HepG2 (cell line): ENCODE results near the gene USP5. TPM values are rescaled to one million over a fixed set of nuclear protein-coding genes. Genes with fewer than 3 reads are reported as not detected.
A peak's percentile ranks its signal among the peaks of the same experiment; 100 is the strongest.

Source experiments
- ATAC-seq: fragments of 200-7000 bp; cut with Tn5 transposase; 3 replicates; pipeline ENCODE4 v1.9.1; 2020; ENCODE audit warnings: mild to moderate bottlenecking, moderate library complexity
- BruUV-seq: library from RNA; stranded (reverse); fragments of 400-500 nt; replicated peaks from 2 replicates; lab custom pipeline; 2021; lab: Mats Ljungman, UMichigan
- CTCF ChIA-PET: fragments of 300-600 bp; formaldehyde crosslinking; extraction: SDS; loops from one replicate; lab custom pipeline; 2021; ENCODE audit warnings: low total read pairs, inconsistent platforms, low intra/inter-chr PET ratio; lab: Yijun Ruan, JAX
- POLR2A ChIA-PET: fragments of 350-600 bp; sonication (Branson Sonifier 250); formaldehyde crosslinking; loops from one replicate; lab custom pipeline; 2020; ENCODE audit warnings: antibody characterized with exemption, inconsistent platforms; lab: Yijun Ruan, JAX
- DNase-seq: peaks from one replicate; pipeline ENCODE4 v3.0.0-alpha.2; 2015; ENCODE audit warnings: low spot score
- FAIRE-seq: peaks from 3 replicates; lab custom pipeline; 2011; peaks lifted over from hg19 to GRCh38; lab: Jason Lieb, UNC
- H2AFZ ChIP-seq: one replicate; pipeline ENCODE4 v1.6.1; 2011; ENCODE audit warnings: low read length, inconsistent platforms
- H3K27ac ChIP-seq: fragments of 300-600 bp; 3 replicates; pipeline ENCODE4 v1.8.0; 2011; ENCODE audit warnings: mixed run types, mild to moderate bottlenecking, mixed read lengths, low read length, inconsistent platforms; ENCODE audit not compliant: insufficient read depth; ENCODE audit errors: extremely low read length
- H3K27me3 ChIP-seq, 2 experiments: fragments of 200-600 bp in 1 of 2; 2 replicates in 1 of 2; 3 replicates in 1 of 2; pipeline versions ENCODE4 v1.6.0 to v1.8.0; 2011; ENCODE audit warnings: low read length in 2 of 2, mild to moderate bottlenecking in 2 of 2, moderate library complexity in 2 of 2, inconsistent platforms in 1 of 2; ENCODE audit not compliant: insufficient read depth in 2 of 2, control insufficient read depth in 1 of 2
- H3K36me3 ChIP-seq, 2 experiments: fragments of 200-600 bp in 1 of 2; replicated peaks in 1 of 2; 2 replicates in 1 of 2; 3 replicates in 1 of 2; pipeline versions ENCODE4 v1.5.1 to v1.8.0; 2011; ENCODE audit warnings: low read length in 2 of 2, inconsistent platforms in 1 of 2; ENCODE audit not compliant: insufficient read depth in 2 of 2, control insufficient read depth in 1 of 2
- H3K4me1 ChIP-seq: 2 replicates; pipeline ENCODE4 v1.5.1; 2012; ENCODE audit warnings: low read length, inconsistent platforms; ENCODE audit not compliant: insufficient read depth
- H3K4me2 ChIP-seq: 2 replicates; pipeline ENCODE4 v1.6.0; 2011; ENCODE audit warnings: low read depth, low read length, inconsistent platforms
- H3K4me3 ChIP-seq, 3 experiments: fragments of 200-600 bp in 1 of 3; sonication (generic), shearing (Covaris generic) in 1 of 3; replicated peaks in 1 of 3; 2 replicates each; pipeline ENCODE4 v1.5.1; 2011 to 2016; ENCODE audit warnings: low read length in 3 of 3, inconsistent platforms in 2 of 3, low read depth in 2 of 3, mild to moderate bottlenecking in 2 of 3, control low read depth in 1 of 3, mixed read lengths in 1 of 3; ENCODE audit not compliant: insufficient read depth in 1 of 3
- H3K79me2 ChIP-seq: one replicate; pipeline ENCODE4 v1.6.1; 2011; ENCODE audit warnings: low read length, inconsistent platforms; ENCODE audit not compliant: insufficient read depth
- H3K9ac ChIP-seq: 2 replicates; pipeline ENCODE4 v1.6.0; 2011; ENCODE audit warnings: mild to moderate bottlenecking, low read depth, low read length, inconsistent platforms; ENCODE audit not compliant: insufficient read depth
- H3K9me3 ChIP-seq: 2 replicates; pipeline ENCODE4 v1.5.1; 2012; ENCODE audit warnings: mild to moderate bottlenecking, low read length
- H4K20me1 ChIP-seq: 2 replicates; pipeline ENCODE4 v1.6.0; 2011; ENCODE audit warnings: inconsistent platforms, mild to moderate bottlenecking, low read length, moderate library complexity; ENCODE audit not compliant: insufficient read depth
- ATF5 ChIP-seq: sonication (generic); formaldehyde crosslinking; IDR thresholded peaks from 2 replicates; pipeline ENCODE4 v1.4.0; 2020; ENCODE audit warnings: mild to moderate bottlenecking, low read depth, missing genetic modification reagents
- FLYWCH1 ChIP-seq: sonication (generic); formaldehyde crosslinking; IDR thresholded peaks from 2 replicates; pipeline ENCODE4 v1.8.1; 2023; ENCODE audit warnings: mild to moderate bottlenecking, missing genetic modification reagents
- FOSL2 ChIP-seq: sonication (generic); formaldehyde crosslinking; IDR thresholded peaks from 2 replicates; pipeline ENCODE4 v1.4.0; 2020; ENCODE audit warnings: missing genetic modification reagents
- GPN1 ChIP-seq: sonication (generic); formaldehyde crosslinking; IDR thresholded peaks from 2 replicates; pipeline ENCODE4 v1.5.1; 2020; ENCODE audit warnings: missing genetic modification reagents, borderline replicate concordance
- NPAS2 ChIP-seq: sonication (generic); formaldehyde crosslinking; IDR thresholded peaks from 2 replicates; pipeline ENCODE4 v1.8.0; 2022; ENCODE audit warnings: mild to moderate bottlenecking, missing genetic modification reagents, borderline replicate concordance
- PHF8 ChIP-seq: sonication (generic); formaldehyde crosslinking; IDR thresholded peaks from 2 replicates; pipeline ENCODE4 v1.5.0; 2020; ENCODE audit warnings: missing genetic modification reagents
- POLR2A ChIP-seq, 2 experiments: IDR thresholded peaks; 2 replicates each; pipeline ENCODE4 v1.6.1; 2011; ENCODE audit warnings: low read depth in 2 of 2, low read length in 2 of 2, mild to moderate bottlenecking in 1 of 2, moderate library complexity in 1 of 2; ENCODE audit not compliant: insufficient read depth in 1 of 2
- RCOR2 ChIP-seq: IDR thresholded peaks from 2 replicates; pipeline ENCODE4 v1.6.1; 2016; ENCODE audit warnings: missing biosample characterization, missing genetic modification reagents
- SNRNP70 ChIP-seq: fragments of 200-400 bp; formaldehyde crosslinking; IDR thresholded peaks from 2 replicates; pipeline ENCODE4 v1.6.1; 2017; ENCODE audit warnings: mild to moderate bottlenecking, low read depth, low read length, moderate library complexity
- SOX5 ChIP-seq: IDR thresholded peaks from 2 replicates; pipeline ENCODE4 v1.6.1; 2016; ENCODE audit warnings: borderline replicate concordance
- ZC3H4 ChIP-seq: sonication (generic); formaldehyde crosslinking; IDR thresholded peaks from 2 replicates; pipeline ENCODE4 v1.4.0; 2020; ENCODE audit warnings: missing genetic modification reagents, borderline replicate concordance
- ZNF121 ChIP-seq: sonication (generic); formaldehyde crosslinking; IDR thresholded peaks from 2 replicates; pipeline ENCODE4 v1.5.0; 2020; ENCODE audit warnings: mild to moderate bottlenecking, missing genetic modification reagents
- ZNF160 ChIP-seq: sonication (generic); formaldehyde crosslinking; IDR thresholded peaks from 2 replicates; pipeline ENCODE4 v1.8.0; 2022; ENCODE audit warnings: mild to moderate bottlenecking, inconsistent platforms, missing genetic modification reagents
- ZNF234 ChIP-seq: sonication (generic); formaldehyde crosslinking; conservative IDR thresholded peaks from 2 replicates; pipeline ENCODE4 v1.5.1; 2020; ENCODE audit warnings: mild to moderate bottlenecking, missing genetic modification reagents
- ZNF513 ChIP-seq: sonication (generic); formaldehyde crosslinking; conservative IDR thresholded peaks from 2 replicates; pipeline ENCODE4 v1.5.0; 2020; ENCODE audit warnings: missing genetic modification reagents
- ZNF576 ChIP-seq: sonication (generic); formaldehyde crosslinking; IDR thresholded peaks from 2 replicates; pipeline ENCODE4 v1.4.0; 2020; ENCODE audit warnings: mild to moderate bottlenecking, missing genetic modification reagents
- ZNF850 ChIP-seq: sonication (generic); formaldehyde crosslinking; conservative IDR thresholded peaks from 2 replicates; pipeline ENCODE4 v1.9.0; 2021; ENCODE audit warnings: mild to moderate bottlenecking, missing genetic modification reagents
- WGBS: methylation state at CpG from one replicate; pipeline ENCODE4 v1.1.6; 2017; ENCODE audit warnings: low lambda C conversion rate; 5-methylcytosine and 5-hydroxymethylcytosine counted together
- in situ Hi-C: cut with HindIII; loops from 2 replicates; pipeline ENCODE4 v1.10.0; 2017; ENCODE audit warnings: low pct_unique_long_range_greater_than_20kb; ENCODE audit not compliant: extremely low pct_ligation_motif_present
- intact Hi-C: fragments of 100-400 bp; cut with micrococcal nuclease; formaldehyde crosslinking; loops from one replicate; pipeline ENCODE4 v1.10.0; 2022; ENCODE audit not compliant: unreplicated experiment
- polyA plus RNA-seq, 8 experiments: library from polyadenylated mRNA; depleted of rRNA in 3 of 8; stranded (reverse) in 7 of 8; unstranded in 1 of 8; fragments of >200 nt; fragmentation: Illumina TruSeq in 4 of 8; extraction: Trizol in 4 of 8; gene quantifications; 2 replicates each; pipeline versions ENCODE4 v1.2.1 to v1.2.3, GENCODE V29; 2011 to 2016; ENCODE audit warnings: low read depth in 4 of 8, missing spikeins in 1 of 8, mixed read lengths in 1 of 8; ENCODE audit not compliant: insufficient read depth in 1 of 8
- total RNA-seq, 5 experiments: library from RNA; depleted of rRNA; stranded (reverse); fragments of >200 nt; fragmentation: Illumina TruSeq; extraction: Trizol; gene quantifications; 2 replicates each; pipeline ENCODE4 v1.2.3, GENCODE V29; 2016; ENCODE audit warnings: low read depth in 1 of 5
- TF ChIP-seq, protein P1 (sequence below): sonication (generic); formaldehyde crosslinking; IDR thresholded peaks from 2 replicates; pipeline ENCODE4 v1.5.0; 2020; ENCODE audit warnings: missing genetic modification reagents

USP5 gene
- total and polyA plus RNA-seq, 2 of the 13 experiments (the other 11 are each of a cell fraction or from before 2014, with no cell fraction given) = 39.6 to 56.0 TPM

GRCh38 chr12:6847676-6848075 lies 4.3 kb upstream of the USP5 start:
- BruUV-seq = no TSS peak
- H3K4me1 ChIP-seq = peaks cover 16% of the 10 kb centered on the region
- ChIA-PET POLR2A (no interaction called here), CTCF (no interaction called here)
- intact Hi-C loops = no loop called here
- H3K36me3 ChIP-seq = peaks cover 12 to 38% of the 10 kb centered on the region in 2 experiments
- H3K9me3 ChIP-seq = no peaks in the 10 kb centered on the region
- H4K20me1 ChIP-seq = no peaks in the 10 kb centered on the region
- peaks cover 15% of the 10 kb centered on the region for H3K79me2 ChIP-seq
- 96% methylated on average over 2 of the region's 2 CpGs for WGBS
- TF ChIP-seq ZC3H4 (CRISPR knock-in tag) (no peak), ZNF234 (CRISPR knock-in tag) (no peak), ZNF121 (CRISPR knock-in tag) (no peak), FLYWCH1 (no peak), GPN1 (no peak), POLR2A (IDR thresholded peaks at IDR 0.05; ENCODE audit: insufficient read depth in 1 of 2, low read depth in 2 of 2, low read length in 2 of 2) (peak in 1 of 2 experiments; percentile 20; a peak in 1 of 4 replicates)
- TF ChIP-seq, protein P1, sequence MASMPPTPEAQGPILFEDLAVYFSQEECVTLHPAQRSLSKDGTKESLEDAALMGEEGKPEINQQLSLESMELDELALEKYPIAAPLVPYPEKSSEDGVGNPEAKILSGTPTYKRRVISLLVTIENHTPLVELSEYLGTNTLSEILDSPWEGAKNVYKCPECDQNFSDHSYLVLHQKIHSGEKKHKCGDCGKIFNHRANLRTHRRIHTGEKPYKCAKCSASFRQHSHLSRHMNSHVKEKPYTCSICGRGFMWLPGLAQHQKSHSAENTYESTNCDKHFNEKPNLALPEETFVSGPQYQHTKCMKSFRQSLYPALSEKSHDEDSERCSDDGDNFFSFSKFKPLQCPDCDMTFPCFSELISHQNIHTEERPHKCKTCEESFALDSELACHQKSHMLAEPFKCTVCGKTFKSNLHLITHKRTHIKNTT (CRISPR knock-in tag) = no peak
- H3K9ac ChIP-seq = no peak overlapping the region
- no peak overlapping the region for H3K4me2 ChIP-seq
- FAIRE-seq (no peak), DNase-seq (no peak), ATAC-seq (no peak)
- H3K27ac ChIP-seq = no peak overlapping the region
- H3K27me3 ChIP-seq = no peaks in the 10 kb centered on the region
- no peak overlapping the region for H3K4me3 ChIP-seq
- no peak overlapping the region for H2AFZ ChIP-seq
- in situ Hi-C loops = no loop called here

DNA sequence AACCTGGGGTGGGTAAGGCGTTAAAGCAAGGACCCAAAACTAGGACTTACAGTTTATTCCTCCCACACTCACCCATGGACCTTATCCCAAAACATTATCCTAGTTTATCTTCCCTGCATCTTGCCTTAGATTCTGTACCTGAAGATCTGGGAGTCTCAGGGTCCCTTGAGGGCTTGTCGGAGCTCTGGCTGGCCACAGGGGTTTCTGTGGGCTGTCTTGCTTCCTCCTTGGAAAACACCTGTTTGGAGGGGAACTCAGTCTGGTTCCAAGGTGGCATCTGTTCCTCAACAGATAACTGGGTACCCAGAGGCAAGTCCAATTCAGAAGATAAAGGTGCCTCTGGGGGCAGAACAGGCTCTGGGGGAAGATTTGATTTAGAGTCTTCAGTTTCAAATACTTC lies 2.5 kb upstream of the USP5 start:
- intact Hi-C loops = no loop called here
- Histone ChIP-seq H3K27me3 (no peaks in the 10 kb centered on the region), H3K36me3 (peaks cover 10 to 38% of the 10 kb centered on the region in 2 experiments), H3K9ac (no peak overlapping the region), H3K9me3 (no peaks in the 10 kb centered on the region), H3K27ac (no peak overlapping the region), H3K4me1 (peaks cover 31% of the 10 kb centered on the region), H2AFZ (no peak overlapping the region), H3K4me3 (no peak overlapping the region), H4K20me1 (no peaks in the 10 kb centered on the region; the same call in 1 of the 2 replicates), H3K79me2 (peaks cover 32% of the 10 kb centered on the region), H3K4me2 (peak overlapping the region; percentile 92; the same call in 1 of the 2 replicates)
- ATAC-seq (no peak), FAIRE-seq (no peak), DNase-seq (no peak)
- WGBS = 95% methylated on average over 2 of the region's 2 CpGs
- no TSS peak for BruUV-seq
- in situ Hi-C loops = no loop called here
- ChIA-PET POLR2A (no interaction called here), CTCF (no interaction called here)
- TF ChIP-seq FOSL2 (CRISPR knock-in tag) = no peak
- no peak for TF ChIP-seq ZNF576
- TF ChIP-seq ZNF513 (CRISPR knock-in tag) = no peak
- TF ChIP-seq ZNF850 (CRISPR knock-in tag) = no peak
- no peak for TF ChIP-seq ZNF160 (CRISPR knock-in tag)
- no peak for TF ChIP-seq NPAS2 (CRISPR knock-in tag)
- TF ChIP-seq ATF5 = no peak
- no peak for TF ChIP-seq SOX5 (CRISPR knock-in tag)
- TF ChIP-seq PHF8 (CRISPR knock-in tag) = no peak
- TF ChIP-seq SNRNP70 = no peak
- no peak for TF ChIP-seq RCOR2
